Measurements from ENCODE around the gene TNS1.

TNS1 gene

GRCh38 chr2:217752714-217753459 lies 249.9 kb downstream of the TNS1 start:
- DNase-seq, result no peak

DNA sequence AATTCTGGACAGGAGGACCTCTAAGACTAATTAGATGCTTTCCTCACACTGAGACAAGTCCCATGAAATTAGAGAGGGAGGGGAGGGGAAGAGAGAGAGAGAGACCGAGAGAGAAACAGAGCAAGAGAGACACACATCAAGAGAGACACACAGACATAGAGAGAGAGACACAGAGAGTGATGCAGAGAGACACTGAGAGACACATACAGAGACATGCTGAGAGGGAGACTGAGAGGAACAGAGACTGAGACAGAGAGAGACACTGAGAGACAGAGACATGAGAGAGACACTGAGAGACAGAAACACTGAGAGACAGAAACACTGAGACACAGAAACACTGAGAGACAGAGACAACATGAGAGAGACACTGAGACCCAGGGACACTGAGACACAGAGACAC lies 250.8 kb downstream of the TNS1 start:
- no peak for DNase-seq

- no peak for DNase-seq
Measured at GRCh38 chr2:217751192-217751591, 251.6 kb downstream of the TNS1 start.
